Lower leg skin (tissue), 3 donors: ENCODE measurements around the gene SORCS2.

Experiments used
- CTCF ChIP-seq, 3 donors: fragments of 450-650 bp; IDR thresholded peaks; one replicate each; pipeline ENCODE4 v1.5.1; 2016; ENCODE audit warnings: antibody characterized with exemption in 3 of 3, mild to moderate bottlenecking in 3 of 3, moderate library complexity in 2 of 3
- POLR2A ChIP-seq, 2 donors: fragments of 450-650 bp; IDR thresholded peaks; one replicate each; pipeline ENCODE4 v1.6.1; 2016 to 2017; ENCODE audit warnings: antibody characterized with exemption in 2 of 2, mild to moderate bottlenecking in 1 of 2, moderate library complexity in 1 of 2

- no peak for TF ChIP-seq CTCF (IDR thresholded peaks at IDR 0.05)
- no peak for TF ChIP-seq POLR2A (IDR thresholded peaks at IDR 0.05)
These were observed 393.4 kb downstream of the SORCS2 start for GRCh38 chr4:7585768-7586167.
